OCI-LY1 (cell line): ENCODE results near the gene COIL.
A peak's percentile ranks its signal among the peaks of the same experiment; 100 is the strongest.

Source experiments
- H2AFZ ChIP-seq: fragments of 200-600 bp; sonication (generic), shearing (Covaris generic); 2 replicates; pipeline ENCODE4 v1.6.0; 2014; ENCODE audit warnings: antibody characterized with exemption, mild to moderate bottlenecking, low read length
- H3F3A ChIP-seq: fragments of 200-600 bp; sonication (generic), shearing (Covaris generic); 2 replicates; pipeline ENCODE4 v1.6.0; 2014; ENCODE audit warnings: mild to moderate bottlenecking, antibody characterized with exemption, low read length, moderate library complexity; ENCODE audit not compliant: insufficient read depth
- H3K27ac ChIP-seq: fragments of 200-600 bp; sonication (generic); 2 replicates; pipeline ENCODE4 v1.5.1; 2014; ENCODE audit warnings: low read length, mixed run types, mild to moderate bottlenecking, low read depth; ENCODE audit not compliant: poor library complexity, severe bottlenecking
- H3K27me3 ChIP-seq: fragments of 200-600 bp; sonication (generic); 2 replicates; pipeline ENCODE4 v1.6.0; 2014; ENCODE audit warnings: antibody characterized with exemption, mild to moderate bottlenecking, low read length, moderate library complexity; ENCODE audit not compliant: insufficient read depth
- H3K36me3 ChIP-seq: fragments of 200-600 bp; sonication (generic); 2 replicates; pipeline ENCODE4 v1.6.1; 2014; ENCODE audit warnings: mild to moderate bottlenecking, antibody characterized with exemption, low read length, moderate library complexity, mixed read lengths; ENCODE audit not compliant: insufficient read depth
- H3K4me1 ChIP-seq: fragments of 200-600 bp; sonication (generic); 2 replicates; pipeline ENCODE4 v1.5.1; 2014; ENCODE audit warnings: mild to moderate bottlenecking, low read length, moderate library complexity; ENCODE audit not compliant: insufficient read depth, severe bottlenecking
- H3K4me2 ChIP-seq: fragments of 200-600 bp; sonication (generic), shearing (Covaris generic); 2 replicates; pipeline ENCODE4 v1.6.1; 2014; ENCODE audit warnings: low read length
- H3K4me3 ChIP-seq: fragments of 200-600 bp; sonication (generic); 2 replicates; pipeline ENCODE4 v1.5.1; 2014; ENCODE audit warnings: low read length, low read depth, mild to moderate bottlenecking, mixed read lengths; ENCODE audit not compliant: poor library complexity, severe bottlenecking
- H3K79me2 ChIP-seq: fragments of 200-600 bp; shearing (Covaris generic); 2 replicates; pipeline ENCODE4 v1.6.1; 2016; ENCODE audit warnings: mixed run types, low read length, mixed read lengths; ENCODE audit not compliant: insufficient read depth
- H3K9ac ChIP-seq: fragments of 200-600 bp; sonication (generic), shearing (Covaris generic); 2 replicates; pipeline ENCODE4 v1.6.1; 2014; ENCODE audit warnings: mild to moderate bottlenecking, low read length, mixed read lengths
- H3K9me2 ChIP-seq: fragments of 200-600 bp; sonication (generic), shearing (Covaris generic); 2 replicates; pipeline ENCODE4 v1.6.1; 2014; ENCODE audit warnings: low read depth, mild to moderate bottlenecking, low read length, mixed read lengths
- H3K9me3 ChIP-seq: fragments of 200-600 bp; shearing (Covaris generic); 2 replicates; pipeline ENCODE4 v1.6.1; 2014; ENCODE audit warnings: low read length, mixed read lengths
- H4K20me1 ChIP-seq: fragments of 200-600 bp; sonication (generic), shearing (Covaris generic); 2 replicates; pipeline ENCODE4 v1.6.0; 2016; ENCODE audit warnings: mild to moderate bottlenecking, low read length; ENCODE audit not compliant: insufficient read depth
- EZH2 ChIP-seq: fragments of 200-600 bp; sonication (generic), shearing (Covaris generic); IDR thresholded peaks from 2 replicates; pipeline ENCODE4 v1.8.0; 2017; ENCODE audit warnings: borderline replicate concordance, mixed run types, mild to moderate bottlenecking, antibody characterized with exemption, low read length, moderate library complexity, mixed read lengths
- TF ChIP-seq, protein P1 (sequence below): fragments of 200-600 bp; sonication (generic), shearing (Covaris generic); IDR thresholded peaks from 2 replicates; pipeline ENCODE4 v1.5.1; 2017; ENCODE audit warnings: mild to moderate bottlenecking, antibody characterized with exemption, low read length, moderate library complexity, mixed read lengths

Gene COIL

DNA sequence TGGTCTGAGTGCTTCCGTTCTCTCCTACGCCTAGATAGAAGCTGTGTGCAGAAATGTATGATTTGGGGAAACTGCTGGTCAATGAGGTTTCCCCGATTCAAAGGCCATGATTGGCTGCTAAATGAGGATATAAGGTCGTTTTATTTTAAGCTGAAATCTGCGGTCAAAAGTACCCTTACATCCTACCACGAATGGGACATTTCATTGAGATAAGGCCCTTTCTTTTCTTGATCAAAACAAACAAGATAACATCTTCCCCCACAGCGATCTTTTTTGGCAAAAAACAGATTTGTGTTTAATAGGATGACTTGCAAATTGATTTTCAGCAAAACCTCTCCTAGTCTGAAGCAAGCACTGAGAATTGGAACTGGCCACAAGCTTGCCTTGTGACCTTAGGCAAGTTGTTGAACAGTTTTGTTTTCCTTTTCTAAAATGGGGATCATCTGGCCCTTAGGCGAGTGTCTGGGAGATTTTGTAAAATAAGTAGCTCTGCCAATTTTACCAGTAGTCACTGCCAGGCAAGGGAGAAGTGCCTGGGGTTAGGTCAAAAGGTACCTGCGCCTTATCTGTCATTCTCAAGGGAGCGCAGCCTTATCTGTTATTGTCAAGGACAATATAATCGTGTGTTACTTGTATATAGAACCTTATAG is 17.7 kb upstream of the COIL start:
- peak overlapping the region; percentile 64 for H3K9ac ChIP-seq
- H2AFZ ChIP-seq: no peak overlapping the region
- H3K36me3 ChIP-seq: no peaks in the 10 kb centered on the region
- peaks cover 33% of the 10 kb centered on the region for H3K4me1 ChIP-seq
- H3K27me3 ChIP-seq: no peaks in the 10 kb centered on the region; the same call in 1 of the 2 replicates
- no peaks in the 10 kb centered on the region for H3K9me3 ChIP-seq
- no peaks in the 10 kb centered on the region for H3F3A ChIP-seq
- H3K79me2 ChIP-seq: no peaks in the 10 kb centered on the region
- no peak for TF ChIP-seq EZH2
- H3K27ac ChIP-seq: peak overlapping the region; percentile 25
- no peaks in the 10 kb centered on the region for H3K9me2 ChIP-seq
- peak overlapping the region; percentile 68 for H3K4me3 ChIP-seq
- H4K20me1 ChIP-seq: no peaks in the 10 kb centered on the region
- H3K4me2 ChIP-seq: peak overlapping the region; percentile 75

- Histone ChIP-seq H3F3A (no peaks in the 10 kb centered on the region), H3K9me2 (no peaks in the 10 kb centered on the region), H3K36me3 (no peaks in the 10 kb centered on the region; the same call in 1 of the 2 replicates), H3K4me3 (peak within 1 kb of the TSS; percentile 68), H4K20me1 (no peaks in the 10 kb centered on the region), H3K79me2 (no peaks in the 10 kb centered on the region), H3K9me3 (no peaks in the 10 kb centered on the region), H3K4me2 (peak within 1 kb of the TSS; percentile 75), H3K4me1 (peaks cover 33% of the 10 kb centered on the region), H3K9ac (peak within 1 kb of the TSS; percentile 64), H3K27ac (peak within 1 kb of the TSS; percentile 25), H3K27me3 (no peaks in the 10 kb centered on the region; the same call in 1 of the 2 replicates), H2AFZ (peak within 1 kb of the TSS; percentile 23; the same call in 1 of the 2 replicates)
- TF ChIP-seq, protein P1, sequence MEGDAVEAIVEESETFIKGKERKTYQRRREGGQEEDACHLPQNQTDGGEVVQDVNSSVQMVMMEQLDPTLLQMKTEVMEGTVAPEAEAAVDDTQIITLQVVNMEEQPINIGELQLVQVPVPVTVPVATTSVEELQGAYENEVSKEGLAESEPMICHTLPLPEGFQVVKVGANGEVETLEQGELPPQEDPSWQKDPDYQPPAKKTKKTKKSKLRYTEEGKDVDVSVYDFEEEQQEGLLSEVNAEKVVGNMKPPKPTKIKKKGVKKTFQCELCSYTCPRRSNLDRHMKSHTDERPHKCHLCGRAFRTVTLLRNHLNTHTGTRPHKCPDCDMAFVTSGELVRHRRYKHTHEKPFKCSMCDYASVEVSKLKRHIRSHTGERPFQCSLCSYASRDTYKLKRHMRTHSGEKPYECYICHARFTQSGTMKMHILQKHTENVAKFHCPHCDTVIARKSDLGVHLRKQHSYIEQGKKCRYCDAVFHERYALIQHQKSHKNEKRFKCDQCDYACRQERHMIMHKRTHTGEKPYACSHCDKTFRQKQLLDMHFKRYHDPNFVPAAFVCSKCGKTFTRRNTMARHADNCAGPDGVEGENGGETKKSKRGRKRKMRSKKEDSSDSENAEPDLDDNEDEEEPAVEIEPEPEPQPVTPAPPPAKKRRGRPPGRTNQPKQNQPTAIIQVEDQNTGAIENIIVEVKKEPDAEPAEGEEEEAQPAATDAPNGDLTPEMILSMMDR: no peak
- no peak for TF ChIP-seq EZH2
These were observed 17.0 kb upstream of the COIL start, which contains the start of gene SCPEP1 for GRCh38 chr17:56977673-56978395. SCPEP1 (plus strand) TSS chr17:56978131; CDS start chr17:56978160, 29 bp downstream.

DNA sequence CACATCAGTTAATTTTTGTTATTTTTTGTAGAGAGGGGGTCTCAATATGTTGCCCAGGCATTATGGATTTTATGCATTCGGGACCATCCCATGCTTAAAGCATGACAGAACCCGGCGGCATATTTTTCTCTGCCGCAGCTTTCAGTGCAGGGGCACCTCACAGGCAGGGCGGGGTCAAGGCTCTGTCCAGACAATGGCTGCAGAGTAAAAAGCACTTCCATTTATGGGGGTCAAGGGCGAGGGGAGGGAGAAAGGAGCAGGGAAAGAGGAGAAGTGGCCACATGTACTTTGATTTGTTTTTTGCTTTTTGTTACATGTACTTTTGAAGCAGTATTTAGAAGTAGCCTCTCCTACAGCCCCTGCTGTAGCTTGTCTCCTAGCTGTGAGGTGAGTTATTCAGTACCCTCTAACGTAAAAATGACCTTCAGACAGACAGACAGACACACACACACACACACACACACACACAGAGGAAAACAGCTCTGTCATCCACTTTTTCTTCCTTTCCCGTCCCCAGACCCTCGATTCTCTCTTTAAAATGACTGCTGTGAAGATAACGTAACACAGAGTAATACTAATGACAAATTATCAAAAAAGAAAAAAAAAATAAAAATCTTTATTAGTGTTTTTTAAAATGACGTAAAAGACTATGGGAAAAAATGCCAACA is 16.2 kb upstream of the COIL start:
- Histone ChIP-seq H3K4me3 (peak overlapping the region; percentile 68), H3K4me2 (peak overlapping the region; percentile 75), H3K27ac (no peak overlapping the region), H3K4me1 (peaks cover 25% of the 10 kb centered on the region), H3K9me3 (no peaks in the 10 kb centered on the region), H3F3A (no peaks in the 10 kb centered on the region), H3K9ac (peak overlapping the region; percentile 42; the same call in 1 of the 2 replicates), H3K36me3 (no peaks in the 10 kb centered on the region; the same call in 1 of the 2 replicates), H3K79me2 (no peaks in the 10 kb centered on the region), H2AFZ (0 out of 2 replicates have a peak overlapping the region, but pooled peaks have one; percentile 23), H3K27me3 (no peaks in the 10 kb centered on the region; the same call in 1 of the 2 replicates), H4K20me1 (no peaks in the 10 kb centered on the region), H3K9me2 (no peaks in the 10 kb centered on the region)
- TF ChIP-seq, protein P1: no peak
- TF ChIP-seq EZH2: no peak
